HepG2 (cell line): ENCODE results near the gene CDYL. TPM values are rescaled to one million over a fixed set of nuclear protein-coding genes. Genes with fewer than 3 reads are reported as not detected.

Experiments
- ATAC-seq: fragments of 200-7000 bp; cut with Tn5 transposase; 3 replicates; pipeline ENCODE4 v1.9.1; 2020; ENCODE audit warnings: mild to moderate bottlenecking, moderate library complexity
- BruUV-seq: library from RNA; stranded (reverse); fragments of 400-500 nt; replicated peaks from 2 replicates; lab custom pipeline; 2021; lab: Mats Ljungman, UMichigan
- CTCF ChIA-PET: fragments of 300-600 bp; formaldehyde crosslinking; extraction: SDS; loops from one replicate; lab custom pipeline; 2021; ENCODE audit warnings: low total read pairs, inconsistent platforms, low intra/inter-chr PET ratio; lab: Yijun Ruan, JAX
- POLR2A ChIA-PET: fragments of 350-600 bp; sonication (Branson Sonifier 250); formaldehyde crosslinking; loops from one replicate; lab custom pipeline; 2020; ENCODE audit warnings: antibody characterized with exemption, inconsistent platforms; lab: Yijun Ruan, JAX
- DNase-seq: peaks from one replicate; pipeline ENCODE4 v3.0.0-alpha.2; 2015; ENCODE audit warnings: low spot score
- FAIRE-seq: peaks from 3 replicates; lab custom pipeline; 2011; peaks lifted over from hg19 to GRCh38; lab: Jason Lieb, UNC
- H2AFZ ChIP-seq: one replicate; pipeline ENCODE4 v1.6.1; 2011; ENCODE audit warnings: low read length, inconsistent platforms
- H3K27ac ChIP-seq: fragments of 300-600 bp; 3 replicates; pipeline ENCODE4 v1.8.0; 2011; ENCODE audit warnings: mixed run types, mild to moderate bottlenecking, mixed read lengths, low read length, inconsistent platforms; ENCODE audit not compliant: insufficient read depth; ENCODE audit errors: extremely low read length
- H3K27me3 ChIP-seq, 2 experiments: fragments of 200-600 bp in 1 of 2; 2 replicates in 1 of 2; 3 replicates in 1 of 2; pipeline versions ENCODE4 v1.6.0 to v1.8.0; 2011; ENCODE audit warnings: low read length in 2 of 2, mild to moderate bottlenecking in 2 of 2, moderate library complexity in 2 of 2, inconsistent platforms in 1 of 2; ENCODE audit not compliant: insufficient read depth in 2 of 2, control insufficient read depth in 1 of 2
- H3K36me3 ChIP-seq, 2 experiments: fragments of 200-600 bp in 1 of 2; replicated peaks in 1 of 2; 2 replicates in 1 of 2; 3 replicates in 1 of 2; pipeline versions ENCODE4 v1.5.1 to v1.8.0; 2011; ENCODE audit warnings: low read length in 2 of 2, inconsistent platforms in 1 of 2; ENCODE audit not compliant: insufficient read depth in 2 of 2, control insufficient read depth in 1 of 2
- H3K4me1 ChIP-seq: 2 replicates; pipeline ENCODE4 v1.5.1; 2012; ENCODE audit warnings: low read length, inconsistent platforms; ENCODE audit not compliant: insufficient read depth
- H3K4me2 ChIP-seq: 2 replicates; pipeline ENCODE4 v1.6.0; 2011; ENCODE audit warnings: low read depth, low read length, inconsistent platforms
- H3K4me3 ChIP-seq, 3 experiments: fragments of 200-600 bp in 1 of 3; sonication (generic), shearing (Covaris generic) in 1 of 3; replicated peaks in 1 of 3; 2 replicates each; pipeline ENCODE4 v1.5.1; 2011 to 2016; ENCODE audit warnings: low read length in 3 of 3, inconsistent platforms in 2 of 3, low read depth in 2 of 3, mild to moderate bottlenecking in 2 of 3, control low read depth in 1 of 3, mixed read lengths in 1 of 3; ENCODE audit not compliant: insufficient read depth in 1 of 3
- H3K79me2 ChIP-seq: one replicate; pipeline ENCODE4 v1.6.1; 2011; ENCODE audit warnings: low read length, inconsistent platforms; ENCODE audit not compliant: insufficient read depth
- H3K9ac ChIP-seq: 2 replicates; pipeline ENCODE4 v1.6.0; 2011; ENCODE audit warnings: mild to moderate bottlenecking, low read depth, low read length, inconsistent platforms; ENCODE audit not compliant: insufficient read depth
- H3K9me3 ChIP-seq: 2 replicates; pipeline ENCODE4 v1.5.1; 2012; ENCODE audit warnings: mild to moderate bottlenecking, low read length
- H4K20me1 ChIP-seq: 2 replicates; pipeline ENCODE4 v1.6.0; 2011; ENCODE audit warnings: inconsistent platforms, mild to moderate bottlenecking, low read length, moderate library complexity; ENCODE audit not compliant: insufficient read depth
- CC2D1A ChIP-seq: sonication (generic); formaldehyde crosslinking; IDR thresholded peaks from 2 replicates; pipeline ENCODE4 v1.8.1; 2023; ENCODE audit warnings: mild to moderate bottlenecking, missing genetic modification reagents
- MIER3 ChIP-seq: IDR thresholded peaks from 2 replicates; pipeline ENCODE4 v1.6.1; 2016; ENCODE audit warnings: missing compliant biosample characterization, borderline replicate concordance
- TAF1 ChIP-seq: sonication (generic); formaldehyde crosslinking; IDR thresholded peaks from 2 replicates; pipeline ENCODE4 v1.4.0; 2020; ENCODE audit warnings: missing genetic modification reagents
- TFE3 ChIP-seq: IDR thresholded peaks from 2 replicates; pipeline ENCODE4 v1.6.1; 2016
- ZNF441 ChIP-seq: sonication (generic); formaldehyde crosslinking; IDR thresholded peaks from 2 replicates; pipeline ENCODE4 v1.7.0; 2021; ENCODE audit warnings: missing genetic modification reagents, borderline replicate concordance
- ZNF547 ChIP-seq: sonication (generic); formaldehyde crosslinking; IDR thresholded peaks from 2 replicates; pipeline ENCODE4 v1.5.1; 2020; ENCODE audit warnings: mild to moderate bottlenecking, missing genetic modification reagents
- ZNF609 ChIP-seq: sonication (generic); formaldehyde crosslinking; IDR thresholded peaks from 2 replicates; pipeline ENCODE4 v1.4.0; 2020; ENCODE audit warnings: mild to moderate bottlenecking, missing genetic modification reagents, borderline replicate concordance
- WGBS: methylation state at CpG from one replicate; pipeline ENCODE4 v1.1.6; 2017; ENCODE audit warnings: low lambda C conversion rate; 5-methylcytosine and 5-hydroxymethylcytosine counted together
- in situ Hi-C: cut with HindIII; loops from 2 replicates; pipeline ENCODE4 v1.10.0; 2017; ENCODE audit warnings: low pct_unique_long_range_greater_than_20kb; ENCODE audit not compliant: extremely low pct_ligation_motif_present
- intact Hi-C: fragments of 100-400 bp; cut with micrococcal nuclease; formaldehyde crosslinking; loops from one replicate; pipeline ENCODE4 v1.10.0; 2022; ENCODE audit not compliant: unreplicated experiment
- polyA plus RNA-seq, 8 experiments: library from polyadenylated mRNA; depleted of rRNA in 3 of 8; stranded (reverse) in 7 of 8; unstranded in 1 of 8; fragments of >200 nt; fragmentation: Illumina TruSeq in 4 of 8; extraction: Trizol in 4 of 8; gene quantifications; 2 replicates each; pipeline versions ENCODE4 v1.2.1 to v1.2.3, GENCODE V29; 2011 to 2016; ENCODE audit warnings: low read depth in 4 of 8, missing spikeins in 1 of 8, mixed read lengths in 1 of 8; ENCODE audit not compliant: insufficient read depth in 1 of 8
- total RNA-seq, 5 experiments: library from RNA; depleted of rRNA; stranded (reverse); fragments of >200 nt; fragmentation: Illumina TruSeq; extraction: Trizol; gene quantifications; 2 replicates each; pipeline ENCODE4 v1.2.3, GENCODE V29; 2016; ENCODE audit warnings: low read depth in 1 of 5
- TF ChIP-seq, protein P1 (sequence below): sonication (generic); formaldehyde crosslinking; IDR thresholded peaks from 2 replicates; pipeline ENCODE4 v1.5.0; 2020; ENCODE audit warnings: missing genetic modification reagents, mild to moderate bottlenecking, borderline replicate concordance
- TF ChIP-seq, protein P2 (sequence below): IDR thresholded peaks from 2 replicates; pipeline ENCODE4 v1.6.1; 2016; ENCODE audit warnings: low read depth, missing genetic modification reagents, missing compliant biosample characterization
- TF ChIP-seq, protein P3 (sequence below): sonication (generic); formaldehyde crosslinking; IDR thresholded peaks from 2 replicates; pipeline ENCODE4 v1.8.1; 2023; ENCODE audit warnings: mild to moderate bottlenecking, missing genetic modification reagents

The CDYL gene
- total and polyA plus RNA-seq, 2 of the 13 experiments (the other 11 are each of a cell fraction or from before 2014, with no cell fraction given): 22.8 to 105 TPM

GRCh38 chr6:4852938-4853337 is 76.7 kb downstream of the CDYL start:
- Histone ChIP-seq H3K9me3 (no peaks in the 10 kb centered on the region), H3K4me2 (no peak overlapping the region), H3K9ac (no peak overlapping the region), H3K4me1 (peaks cover 21% of the 10 kb centered on the region), H3K36me3 (no peaks in the 10 kb centered on the region), H4K20me1 (peaks cover 24% of the 10 kb centered on the region; the same call in 1 of the 2 replicates), H3K4me3 (no peak overlapping the region), H3K27ac (no peak overlapping the region), H2AFZ (no peak overlapping the region), H3K27me3 (no peaks in the 10 kb centered on the region), H3K79me2 (peaks cover 23% of the 10 kb centered on the region)
- WGBS: 82% methylated on average over 5 of the region's 5 CpGs
- FAIRE-seq (no peak), ATAC-seq (no peak), DNase-seq (no peak)
- ChIA-PET POLR2A (no interaction called here), CTCF (no interaction called here)
- in situ Hi-C loops (no loop called here), intact Hi-C loops (loop anchor here (5.0 kb wide), 1 partner anchor 84 kb away; no protein-coding TSS in a partner anchor)
- BruUV-seq: no TSS peak
- TF ChIP-seq ZNF441 (no peak), CC2D1A (CRISPR knock-in tag) (no peak), TFE3 (no peak), ZNF547 (CRISPR knock-in tag) (no peak), TAF1 (CRISPR knock-in tag) (no peak), ZNF609 (CRISPR knock-in tag) (no peak), MIER3 (CRISPR knock-in tag) (no peak)
- TF ChIP-seq, protein P1, sequence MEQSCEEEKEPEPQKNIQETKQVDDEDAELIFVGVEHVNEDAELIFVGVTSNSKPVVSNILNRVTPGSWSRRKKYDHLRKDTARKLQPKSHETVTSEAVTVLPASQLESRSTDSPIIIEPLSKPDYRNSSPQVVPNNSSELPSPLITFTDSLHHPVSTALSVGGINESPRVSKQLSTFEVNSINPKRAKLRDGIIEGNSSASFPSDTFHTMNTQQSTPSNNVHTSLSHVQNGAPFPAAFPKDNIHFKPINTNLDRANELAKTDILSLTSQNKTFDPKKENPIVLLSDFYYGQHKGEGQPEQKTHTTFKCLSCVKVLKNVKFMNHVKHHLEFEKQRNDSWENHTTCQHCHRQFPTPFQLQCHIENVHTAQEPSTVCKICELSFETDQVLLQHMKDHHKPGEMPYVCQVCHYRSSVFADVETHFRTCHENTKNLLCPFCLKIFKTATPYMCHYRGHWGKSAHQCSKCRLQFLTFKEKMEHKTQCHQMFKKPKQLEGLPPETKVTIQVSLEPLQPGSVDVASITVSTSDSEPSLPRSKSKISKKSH: no peak
- TF ChIP-seq, protein P2, sequence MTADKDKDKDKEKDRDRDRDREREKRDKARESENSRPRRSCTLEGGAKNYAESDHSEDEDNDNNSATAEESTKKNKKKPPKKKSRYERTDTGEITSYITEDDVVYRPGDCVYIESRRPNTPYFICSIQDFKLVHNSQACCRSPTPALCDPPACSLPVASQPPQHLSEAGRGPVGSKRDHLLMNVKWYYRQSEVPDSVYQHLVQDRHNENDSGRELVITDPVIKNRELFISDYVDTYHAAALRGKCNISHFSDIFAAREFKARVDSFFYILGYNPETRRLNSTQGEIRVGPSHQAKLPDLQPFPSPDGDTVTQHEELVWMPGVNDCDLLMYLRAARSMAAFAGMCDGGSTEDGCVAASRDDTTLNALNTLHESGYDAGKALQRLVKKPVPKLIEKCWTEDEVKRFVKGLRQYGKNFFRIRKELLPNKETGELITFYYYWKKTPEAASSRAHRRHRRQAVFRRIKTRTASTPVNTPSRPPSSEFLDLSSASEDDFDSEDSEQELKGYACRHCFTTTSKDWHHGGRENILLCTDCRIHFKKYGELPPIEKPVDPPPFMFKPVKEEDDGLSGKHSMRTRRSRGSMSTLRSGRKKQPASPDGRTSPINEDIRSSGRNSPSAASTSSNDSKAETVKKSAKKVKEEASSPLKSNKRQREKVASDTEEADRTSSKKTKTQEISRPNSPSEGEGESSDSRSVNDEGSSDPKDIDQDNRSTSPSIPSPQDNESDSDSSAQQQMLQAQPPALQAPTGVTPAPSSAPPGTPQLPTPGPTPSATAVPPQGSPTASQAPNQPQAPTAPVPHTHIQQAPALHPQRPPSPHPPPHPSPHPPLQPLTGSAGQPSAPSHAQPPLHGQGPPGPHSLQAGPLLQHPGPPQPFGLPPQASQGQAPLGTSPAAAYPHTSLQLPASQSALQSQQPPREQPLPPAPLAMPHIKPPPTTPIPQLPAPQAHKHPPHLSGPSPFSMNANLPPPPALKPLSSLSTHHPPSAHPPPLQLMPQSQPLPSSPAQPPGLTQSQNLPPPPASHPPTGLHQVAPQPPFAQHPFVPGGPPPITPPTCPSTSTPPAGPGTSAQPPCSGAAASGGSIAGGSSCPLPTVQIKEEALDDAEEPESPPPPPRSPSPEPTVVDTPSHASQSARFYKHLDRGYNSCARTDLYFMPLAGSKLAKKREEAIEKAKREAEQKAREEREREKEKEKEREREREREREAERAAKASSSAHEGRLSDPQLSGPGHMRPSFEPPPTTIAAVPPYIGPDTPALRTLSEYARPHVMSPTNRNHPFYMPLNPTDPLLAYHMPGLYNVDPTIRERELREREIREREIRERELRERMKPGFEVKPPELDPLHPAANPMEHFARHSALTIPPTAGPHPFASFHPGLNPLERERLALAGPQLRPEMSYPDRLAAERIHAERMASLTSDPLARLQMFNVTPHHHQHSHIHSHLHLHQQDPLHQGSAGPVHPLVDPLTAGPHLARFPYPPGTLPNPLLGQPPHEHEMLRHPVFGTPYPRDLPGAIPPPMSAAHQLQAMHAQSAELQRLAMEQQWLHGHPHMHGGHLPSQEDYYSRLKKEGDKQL: no peak
- TF ChIP-seq, protein P3, sequence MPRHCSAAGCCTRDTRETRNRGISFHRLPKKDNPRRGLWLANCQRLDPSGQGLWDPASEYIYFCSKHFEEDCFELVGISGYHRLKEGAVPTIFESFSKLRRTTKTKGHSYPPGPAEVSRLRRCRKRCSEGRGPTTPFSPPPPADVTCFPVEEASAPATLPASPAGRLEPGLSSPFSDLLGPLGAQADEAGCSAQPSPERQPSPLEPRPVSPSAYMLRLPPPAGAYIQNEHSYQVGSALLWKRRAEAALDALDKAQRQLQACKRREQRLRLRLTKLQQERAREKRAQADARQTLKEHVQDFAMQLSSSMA (CRISPR knock-in tag): no peak
